Activated CD4-positive, CD25-positive, alpha-beta regulatory T cell treated with anti-CD3 and anti-CD28 coated beads, Interleukin-2, amount 50 U/mL, for 24 hours (primary cell): ENCODE data around the gene DAZ4.
"Not testable (repeated sequence)": the region's sequence is repeated elsewhere in the genome, so short reads cannot be mapped to it uniquely, and the experiment has no call there.

Experiments used
- ATAC-seq, 2 donors: fragments of 150-1000 bp; cut with Tn5 transposase; one replicate each; pipeline ENCODE4 v1.10.0; 2021; ENCODE audit warnings: mild to moderate bottlenecking in 1 of 2, moderate library complexity in 1 of 2

The DAZ4 gene

GRCh38 chrY:24833619-24834018 is at the start of gene DAZ4:
DAZ4 (plus strand) TSS chrY:24833919; CDS start chrY:24834127, 208 bp downstream.
- ATAC-seq, result not testable (repeated sequence)

- ATAC-seq, result not testable (repeated sequence)
These were observed 20.4 kb upstream of the DAZ4 start, which contains the start of gene DAZ3 for GRCh38 chrY:24813293-24813692. DAZ3 (minus strand) TSS chrY:24813393; CDS start chrY:24813185, 208 bp downstream.

- not testable (repeated sequence) for ATAC-seq
These were observed 11.9 kb upstream of the DAZ4 start for GRCh38 chrY:24821836-24822235.

- ATAC-seq, result not testable (repeated sequence)
These were observed 9.4 kb upstream of the DAZ4 start for GRCh38 chrY:24824184-24824879.

- ATAC-seq, result not testable (repeated sequence)
These were observed 8.7 kb upstream of the DAZ4 start for GRCh38 chrY:24825069-24825468.
